ENCODE results near the gene TNPO3.

GRCh38 chr7:128959296-128959695, 95.6 kb downstream of the TNPO3 start:
- TF ChIP-seq CTCF (IDR thresholded peaks at IDR 0.05) (no peak), POLR2A (IDR thresholded peaks at IDR 0.05) (no peak)

All from breast epithelium (tissue), 3 donors.